DMS 273 (cell line): ENCODE results near the gene CBX7.
A peak's percentile ranks its signal among the peaks of the same experiment; 100 is the strongest.

Experiments used
- DNase-seq: peaks from one replicate; lab custom pipeline; 2025; ENCODE audit not compliant: unreplicated experiment; lab: John Stamatoyannopoulos, UW

Gene CBX7

GRCh38 chr22:39128508-39128907, 24.0 kb downstream of the CBX7 start:
- DNase-seq = no peak

GRCh38 chr22:39125622-39126021, 26.9 kb downstream of the CBX7 start:
- DNase-seq = no peak

GRCh38 chr22:39123751-39124581, 28.5 kb downstream of the CBX7 start:
- no peak for DNase-seq

GRCh38 chr22:39122772-39123470, 29.6 kb downstream of the CBX7 start:
- no peak for DNase-seq

GRCh38 chr22:39120983-39121382, 31.5 kb downstream of the CBX7 start:
- no peak for DNase-seq

GRCh38 chr22:39117585-39118191, 34.8 kb downstream of the CBX7 start:
- peak; percentile 34 for DNase-seq

- DNase-seq = no peak
Observed at GRCh38 chr22:39115977-39116621, 36.4 kb downstream of the CBX7 start.

GRCh38 chr22:39115570-39115969, 36.9 kb downstream of the CBX7 start:
- DNase-seq = no peak

- DNase-seq = peak; percentile 12
Observed at GRCh38 chr22:39114112-39114511, 38.4 kb downstream of the CBX7 start.

- DNase-seq = no peak
Observed at GRCh38 chr22:39110631-39111561, 41.6 kb downstream of the CBX7 start.

- DNase-seq = no peak
Observed at GRCh38 chr22:39109361-39109760, 43.1 kb downstream of the CBX7 start.

- DNase-seq = no peak
Observed at GRCh38 chr22:39108487-39108886, 44.0 kb downstream of the CBX7 start.

GRCh38 chr22:39106326-39106725, 46.2 kb downstream of the CBX7 start:
- DNase-seq = no peak

GRCh38 chr22:39103431-39103830, 49.0 kb downstream of the CBX7 start:
- no peak for DNase-seq

- DNase-seq = no peak
Observed at GRCh38 chr22:39101226-39101625, 51.3 kb downstream of the CBX7 start.

- no peak for DNase-seq
Observed at GRCh38 chr22:39098576-39098975, 53.9 kb downstream of the CBX7 start.

GRCh38 chr22:39098026-39098425, 54.5 kb downstream of the CBX7 start:
- DNase-seq = no peak

GRCh38 chr22:39097098-39098020, 55.1 kb downstream of the CBX7 start, which contains the start of gene APOBEC3H:
Gene APOBEC3H (plus strand): TSS chr22:39097244. CDS start chr22:39100279, 3,035 bp downstream.
- peak; percentile 11 for DNase-seq

GRCh38 chr22:39095971-39096370, 56.5 kb downstream of the CBX7 start:
- no peak for DNase-seq
